DOHH2 (cell line): ENCODE data around the gene SYNGR1.

ENCODE experiments used
- EZH2phosphoT487 ChIP-seq: fragments of 200-600 bp; sonication (generic); IDR thresholded peaks from 2 replicates; pipeline ENCODE4 v1.6.1; 2017; ENCODE audit warnings: borderline replicate concordance, mild to moderate bottlenecking, antibody characterized with exemption, low read length, moderate library complexity, mixed read lengths
- TF ChIP-seq, protein P1 (sequence below): fragments of 200-600 bp; sonication (generic); IDR thresholded peaks from one replicate; pipeline ENCODE4 v1.5.1; 2014; ENCODE audit warnings: antibody characterized with exemption, mild to moderate bottlenecking, low read depth, low read length; ENCODE audit not compliant: poor library complexity, severe bottlenecking

DNA sequence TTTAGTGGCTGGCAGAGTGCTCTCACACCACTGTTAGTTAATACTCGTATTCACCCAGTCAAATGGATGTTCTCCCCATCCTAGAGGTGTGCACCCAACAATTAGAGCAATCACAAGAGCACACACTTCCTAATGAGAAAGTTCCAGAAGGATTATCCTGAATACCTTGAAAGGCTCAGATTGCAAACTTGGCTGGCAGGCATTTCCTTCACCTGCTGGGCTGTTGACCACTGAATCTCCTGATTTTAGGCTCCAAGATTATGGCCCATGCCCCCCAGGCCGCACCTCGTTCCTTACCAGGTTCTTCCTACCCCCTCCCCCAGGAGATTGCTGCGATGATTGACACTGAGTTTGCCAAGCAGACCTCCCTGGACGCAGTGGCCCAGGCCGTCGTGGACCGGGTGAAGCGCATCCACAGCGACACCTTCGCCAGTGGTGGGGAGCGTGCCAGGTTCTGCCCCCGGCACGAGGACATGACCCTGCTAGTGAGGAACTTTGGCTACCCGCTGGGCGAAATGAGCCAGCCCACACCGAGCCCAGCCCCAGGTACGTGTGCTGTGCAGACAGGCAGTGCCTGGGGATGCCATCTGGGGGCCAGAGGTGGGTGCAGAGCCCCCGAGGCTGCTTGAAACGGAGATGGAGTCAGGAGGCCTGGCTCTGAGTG, 76.7 kb downstream of the SYNGR1 start:
- TF ChIP-seq, protein P1, sequence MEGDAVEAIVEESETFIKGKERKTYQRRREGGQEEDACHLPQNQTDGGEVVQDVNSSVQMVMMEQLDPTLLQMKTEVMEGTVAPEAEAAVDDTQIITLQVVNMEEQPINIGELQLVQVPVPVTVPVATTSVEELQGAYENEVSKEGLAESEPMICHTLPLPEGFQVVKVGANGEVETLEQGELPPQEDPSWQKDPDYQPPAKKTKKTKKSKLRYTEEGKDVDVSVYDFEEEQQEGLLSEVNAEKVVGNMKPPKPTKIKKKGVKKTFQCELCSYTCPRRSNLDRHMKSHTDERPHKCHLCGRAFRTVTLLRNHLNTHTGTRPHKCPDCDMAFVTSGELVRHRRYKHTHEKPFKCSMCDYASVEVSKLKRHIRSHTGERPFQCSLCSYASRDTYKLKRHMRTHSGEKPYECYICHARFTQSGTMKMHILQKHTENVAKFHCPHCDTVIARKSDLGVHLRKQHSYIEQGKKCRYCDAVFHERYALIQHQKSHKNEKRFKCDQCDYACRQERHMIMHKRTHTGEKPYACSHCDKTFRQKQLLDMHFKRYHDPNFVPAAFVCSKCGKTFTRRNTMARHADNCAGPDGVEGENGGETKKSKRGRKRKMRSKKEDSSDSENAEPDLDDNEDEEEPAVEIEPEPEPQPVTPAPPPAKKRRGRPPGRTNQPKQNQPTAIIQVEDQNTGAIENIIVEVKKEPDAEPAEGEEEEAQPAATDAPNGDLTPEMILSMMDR, result no peak
- TF ChIP-seq EZH2phosphoT487, result no peak
